NCI-H748 treated with DMSO at 0.1 percent for 48 hours (cell line): ENCODE data around the gene FAM180A.
"Not testable (repeated sequence)": the region's sequence is repeated elsewhere in the genome, so short reads cannot be mapped to it uniquely, and the experiment has no call there.

Experiments
- DNase-seq: peaks from one replicate; lab custom pipeline; 2025; lab: John Stamatoyannopoulos, UW

Gene FAM180A

GRCh38 chr7:135741905-135742304 is 6.7 kb downstream of the FAM180A start:
- no peak for DNase-seq

GRCh38 chr7:135740889-135741288 is 7.7 kb downstream of the FAM180A start:
- DNase-seq, result no peak

- not testable (repeated sequence) for DNase-seq
Measured at GRCh38 chr7:135737306-135737647, 11.3 kb downstream of the FAM180A start.

GRCh38 chr7:135736586-135737305 is 11.9 kb downstream of the FAM180A start:
- no peak for DNase-seq

GRCh38 chr7:135734343-135734689 is 14.3 kb downstream of the FAM180A start:
- DNase-seq, result no peak

GRCh38 chr7:135733603-135734342 is 14.8 kb downstream of the FAM180A start:
- no peak for DNase-seq

- DNase-seq, result no peak
Measured at GRCh38 chr7:135731131-135731530, 17.5 kb downstream of the FAM180A start.

GRCh38 chr7:135729230-135729629 is 19.4 kb downstream of the FAM180A start:
- no peak for DNase-seq

GRCh38 chr7:135728136-135728669 is 20.4 kb downstream of the FAM180A start, which contains the start of gene SLC13A4:
Gene SLC13A4, minus strand, starts transcription at chr7:135728186. Its CDS starts 690 bp downstream, at chr7:135727496.
- DNase-seq, result no peak

GRCh38 chr7:135726911-135727673 is 21.5 kb downstream of the FAM180A start:
- no peak for DNase-seq

- DNase-seq, result no peak
Measured at GRCh38 chr7:135726276-135726788, 22.3 kb downstream of the FAM180A start.

GRCh38 chr7:135723411-135723810 is 25.2 kb downstream of the FAM180A start:
- DNase-seq, result no peak

- no peak for DNase-seq
Measured at GRCh38 chr7:135721198-135721820, 27.3 kb downstream of the FAM180A start.

- no peak for DNase-seq
Measured at GRCh38 chr7:135719688-135720087, 28.9 kb downstream of the FAM180A start.

- DNase-seq, result peak; percentile 1
Measured at GRCh38 chr7:135718794-135719437, 29.7 kb downstream of the FAM180A start.

GRCh38 chr7:135718219-135718618 is 30.4 kb downstream of the FAM180A start:
- no peak for DNase-seq

GRCh38 chr7:135717693-135718092 is 30.9 kb downstream of the FAM180A start:
- DNase-seq, result no peak

GRCh38 chr7:135716677-135717238 is 31.9 kb downstream of the FAM180A start:
- DNase-seq, result peak; percentile 18

- no peak for DNase-seq
Measured at GRCh38 chr7:135715673-135716072, 32.9 kb downstream of the FAM180A start.

GRCh38 chr7:135715055-135715522 is 33.5 kb downstream of the FAM180A start:
- no peak for DNase-seq

- DNase-seq, result no peak
Measured at GRCh38 chr7:135714534-135715009, 34.0 kb downstream of the FAM180A start.
